ENCODE measurements around the gene CNKSR2. TPM values are rescaled to one million over a fixed set of nuclear protein-coding genes. Genes with fewer than 3 reads are reported as not detected.

CNKSR2 gene
- total and polyA plus RNA-seq, 10 of the 15 experiments (the other 5 are each of a cell fraction or from before 2014, with no cell fraction given): 0.02 to 0.69 (median 0.18) TPM; not detected in 4

- no peaks in the 10 kb centered on the region for H3K9me3 ChIP-seq (replicated peaks; ENCODE audit: control insufficient read depth, insufficient read depth, low read length)
- H3K4me3 ChIP-seq: no peak overlapping the region
- H3K27me3 ChIP-seq (replicated peaks in 1 of 2; ENCODE audit: control insufficient read depth in 2 of 2, insufficient read depth in 2 of 2, low read length in 1 of 2): no peaks in the 10 kb centered on the region
- H4K20me1 ChIP-seq (ENCODE audit: control insufficient read depth, insufficient read depth): no peaks in the 10 kb centered on the region
- no peak for FAIRE-seq
- no peak overlapping the region for H3K9ac ChIP-seq (ENCODE audit: control insufficient read depth, insufficient read depth, low read length)
- no peak overlapping the region for H3K4me2 ChIP-seq (ENCODE audit: control insufficient read depth, insufficient read depth)
- ChIA-PET SMC1A (ENCODE audit: uncharacterized antibody, unreplicated experiment) (no interaction called here), RAD21 (ENCODE audit: unreplicated experiment) (no interaction called here), CTCF (no interaction called here), POLR2A (no interaction called here)
- no peak overlapping the region for H2AFZ ChIP-seq (ENCODE audit: control insufficient read depth, low read depth, low read length)
- no peak for ATAC-seq
- no TSS peak for BruUV-seq (replicated peaks)
- no peak for DNase-seq (ENCODE audit: low read depth, low spot score)
- in situ Hi-C loops (cut with MboI) (no loop called here), intact Hi-C loops (cut with micrococcal nuclease; ENCODE audit: unreplicated experiment) (loop anchor here (10.0 kb wide), 1 partner anchor 60 kb away; no protein-coding TSS in a partner anchor)
- H3K27ac ChIP-seq (ENCODE audit: control insufficient read depth, insufficient read depth): no peak overlapping the region
- H3K79me2 ChIP-seq (ENCODE audit: control insufficient read depth, insufficient read depth, low read length): no peaks in the 10 kb centered on the region
- 54% methylated on average over 4 of the region's 4 CpGs for WGBS (ENCODE audit: insufficient coverage, insufficient replicate concordance, low lambda C conversion rate, missing lambda C conversion rate)
- H3K36me3 ChIP-seq (ENCODE audit: control insufficient read depth in 2 of 2, insufficient read depth in 2 of 2, low read length in 1 of 2): no peaks in the 10 kb centered on the region
- TF ChIP-seq CHD1 (IDR thresholded peaks at IDR 0.05; ENCODE audit: low read depth, low read length) (no peak), HCFC1 (IDR thresholded peaks at IDR 0.05; ENCODE audit: low read length) (no peak), TBL1XR1 (IDR thresholded peaks at IDR 0.05; ENCODE audit: low read depth, low read length) (no peak), NFYB (IDR thresholded peaks at IDR 0.05; ENCODE audit: insufficient read depth, low read depth, low read length) (no peak), RUNX3 (IDR thresholded peaks at IDR 0.05; ENCODE audit: low read length) (no peak), KDM1A (IDR thresholded peaks at IDR 0.05; ENCODE audit: borderline replicate concordance) (no peak), CREB1 (IDR thresholded peaks at IDR 0.05; ENCODE audit: low read depth) (no peak), PKNOX1 (IDR thresholded peaks at IDR 0.05) (no peak), SIX5 (IDR thresholded peaks at IDR 0.05; ENCODE audit: low read depth, low read length, severe bottlenecking) (no peak), PML (IDR thresholded peaks at IDR 0.05; ENCODE audit: low read length) (no peak), MYB (IDR thresholded peaks at IDR 0.05; ENCODE audit: borderline replicate concordance, low read depth, low read length) (no peak), ZBTB4 (CRISPR knock-in tag; IDR thresholded peaks at IDR 0.05) (no peak), ZBTB33 (IDR thresholded peaks at IDR 0.05) (no peak)
- H3K4me1 ChIP-seq (ENCODE audit: control insufficient read depth, insufficient read depth, low read length): no peaks in the 10 kb centered on the region
Measured at GRCh38 chrX:21674430-21675186, 300.4 kb downstream of the CNKSR2 start.

Measured in GM12878 (cell line).